Liver (tissue), 3 donors: ENCODE results near the gene HYPK.

Experiments used
- ATF3 ChIP-seq: IDR thresholded peaks from 2 replicates; pipeline ENCODE4 v1.6.1; 2016; ENCODE audit warnings: antibody characterized with exemption
- CTCF ChIP-seq: fragments of 150-350 bp; IDR thresholded peaks from 2 replicates; pipeline ENCODE4 v1.5.1; 2017; ENCODE audit warnings: improper control_type of control experiment, low read depth, low read length; ENCODE audit not compliant: missing input control
- EGR1 ChIP-seq, 2 donors: IDR thresholded peaks; 2 replicates each; pipeline ENCODE4 v1.6.1; 2016 to 2018; ENCODE audit warnings: antibody characterized with exemption in 2 of 2, low read depth in 2 of 2
- GABPA ChIP-seq, 2 donors: IDR thresholded peaks in 1 of 2; conservative IDR thresholded peaks in 1 of 2; 2 replicates each; pipeline ENCODE4 v1.6.1; 2016; ENCODE audit warnings: antibody characterized with exemption in 2 of 2, mild to moderate bottlenecking in 1 of 2, moderate library complexity in 1 of 2
- JUND ChIP-seq, 2 donors: IDR thresholded peaks; 2 replicates each; pipeline ENCODE4 v1.6.1; 2016; ENCODE audit warnings: antibody characterized with exemption in 2 of 2
- MAX ChIP-seq: IDR thresholded peaks from 2 replicates; pipeline ENCODE4 v1.6.1; 2016; ENCODE audit warnings: antibody characterized with exemption
- REST ChIP-seq: IDR thresholded peaks from 2 replicates; pipeline ENCODE4 v1.6.1; 2016; ENCODE audit warnings: antibody characterized with exemption, mild to moderate bottlenecking
- RXRA ChIP-seq, 2 donors: IDR thresholded peaks; 2 replicates each; pipeline ENCODE4 v1.6.1; 2017 to 2018; ENCODE audit warnings: antibody characterized with exemption in 2 of 2, mild to moderate bottlenecking in 1 of 2
- YY1 ChIP-seq: IDR thresholded peaks from 2 replicates; pipeline ENCODE4 v1.6.1; 2016; ENCODE audit warnings: antibody characterized with exemption, mild to moderate bottlenecking
- donor health status: healthy.
- donor health status: healthy.

DNA sequence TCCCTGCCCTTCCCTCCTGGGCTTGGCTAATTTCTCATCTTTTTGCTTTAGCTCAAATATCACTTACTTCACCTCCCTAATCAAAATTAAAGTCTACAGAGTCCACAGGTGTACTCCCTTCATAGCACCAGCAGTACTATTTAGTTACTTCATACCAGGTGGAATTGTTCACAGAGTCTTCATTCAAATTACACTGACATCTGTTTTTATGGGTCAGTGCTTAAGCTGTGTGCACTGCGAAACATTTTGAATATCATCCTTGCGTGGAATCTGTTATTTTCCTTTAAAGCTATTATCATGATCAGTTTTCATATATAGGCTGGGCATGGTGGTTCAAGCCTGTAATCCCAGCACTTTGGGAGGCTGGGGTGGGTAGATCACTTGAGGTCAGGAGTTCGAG is 11.0 kb upstream of the HYPK start:
- TF ChIP-seq CTCF (no peak), MAX (no peak), EGR1 (IDR thresholded peaks at IDR 0.05; ENCODE audit: low read depth in 2 of 2) (no peak), JUND (IDR thresholded peaks at IDR 0.05) (no peak), YY1 (no peak), REST (no peak), ATF3 (no peak), GABPA (IDR thresholded peaks at IDR 0.05 in 1 of 2, conservative IDR thresholded peaks at IDR 0.05 in 1 of 2) (no peak), RXRA (IDR thresholded peaks at IDR 0.05) (no peak)
